ENCODE results near the gene NGB. TPM values are rescaled to one million over a fixed set of nuclear protein-coding genes. Genes with fewer than 3 reads are reported as not detected.

NGB gene
- total RNA-seq, 1 donor from 2014 or later: not detected

GRCh38 chr14:77248666-77249065 lies 22.3 kb downstream of the NGB start:
- Mint-ChIP-seq H3K36me3 (no peaks in the 10 kb centered on the region), H3K4me1 (no peaks in the 10 kb centered on the region), H3K4me3 (no peak overlapping the region), H3K27me3 (ENCODE audit: low read depth) (peaks cover 19% of the 10 kb centered on the region), H3K9me3 (no peaks in the 10 kb centered on the region), H3K27ac (no peak overlapping the region)
- no peak for DNase-seq (ENCODE audit: low spot score in 2 of 2, unreplicated experiment in 2 of 2)
- TF ChIP-seq, protein P1, sequence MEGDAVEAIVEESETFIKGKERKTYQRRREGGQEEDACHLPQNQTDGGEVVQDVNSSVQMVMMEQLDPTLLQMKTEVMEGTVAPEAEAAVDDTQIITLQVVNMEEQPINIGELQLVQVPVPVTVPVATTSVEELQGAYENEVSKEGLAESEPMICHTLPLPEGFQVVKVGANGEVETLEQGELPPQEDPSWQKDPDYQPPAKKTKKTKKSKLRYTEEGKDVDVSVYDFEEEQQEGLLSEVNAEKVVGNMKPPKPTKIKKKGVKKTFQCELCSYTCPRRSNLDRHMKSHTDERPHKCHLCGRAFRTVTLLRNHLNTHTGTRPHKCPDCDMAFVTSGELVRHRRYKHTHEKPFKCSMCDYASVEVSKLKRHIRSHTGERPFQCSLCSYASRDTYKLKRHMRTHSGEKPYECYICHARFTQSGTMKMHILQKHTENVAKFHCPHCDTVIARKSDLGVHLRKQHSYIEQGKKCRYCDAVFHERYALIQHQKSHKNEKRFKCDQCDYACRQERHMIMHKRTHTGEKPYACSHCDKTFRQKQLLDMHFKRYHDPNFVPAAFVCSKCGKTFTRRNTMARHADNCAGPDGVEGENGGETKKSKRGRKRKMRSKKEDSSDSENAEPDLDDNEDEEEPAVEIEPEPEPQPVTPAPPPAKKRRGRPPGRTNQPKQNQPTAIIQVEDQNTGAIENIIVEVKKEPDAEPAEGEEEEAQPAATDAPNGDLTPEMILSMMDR (IDR thresholded peaks at IDR 0.05; ENCODE audit: unreplicated experiment): no peak

DNA sequence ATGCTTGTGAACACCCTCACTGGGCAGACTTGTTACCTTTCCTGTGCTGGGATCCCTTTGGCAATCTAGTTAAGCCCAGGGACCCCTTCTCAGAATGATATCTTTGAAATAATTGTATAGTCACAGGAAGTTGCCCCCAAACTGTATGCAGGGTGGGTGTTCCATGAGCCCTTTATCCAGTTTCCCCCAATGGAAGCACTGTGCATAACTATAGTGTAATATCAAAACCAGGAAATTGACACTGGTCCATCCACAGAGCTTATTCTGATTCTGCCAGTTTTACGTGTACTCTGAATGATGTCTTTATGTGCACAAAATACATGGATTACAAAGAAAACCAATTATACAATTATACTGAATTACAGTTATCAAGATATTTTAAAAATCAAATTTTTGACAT lies 24.2 kb downstream of the NGB start:
- no peak for DNase-seq (ENCODE audit: low spot score in 2 of 2, unreplicated experiment in 2 of 2)
- Mint-ChIP-seq H3K27me3 (ENCODE audit: low read depth) (peaks cover 15% of the 10 kb centered on the region), H3K36me3 (no peaks in the 10 kb centered on the region), H3K9me3 (no peaks in the 10 kb centered on the region), H3K4me3 (no peak overlapping the region), H3K4me1 (no peaks in the 10 kb centered on the region), H3K27ac (no peak overlapping the region)
- TF ChIP-seq, protein P1 (IDR thresholded peaks at IDR 0.05; ENCODE audit: unreplicated experiment): no peak

DNA sequence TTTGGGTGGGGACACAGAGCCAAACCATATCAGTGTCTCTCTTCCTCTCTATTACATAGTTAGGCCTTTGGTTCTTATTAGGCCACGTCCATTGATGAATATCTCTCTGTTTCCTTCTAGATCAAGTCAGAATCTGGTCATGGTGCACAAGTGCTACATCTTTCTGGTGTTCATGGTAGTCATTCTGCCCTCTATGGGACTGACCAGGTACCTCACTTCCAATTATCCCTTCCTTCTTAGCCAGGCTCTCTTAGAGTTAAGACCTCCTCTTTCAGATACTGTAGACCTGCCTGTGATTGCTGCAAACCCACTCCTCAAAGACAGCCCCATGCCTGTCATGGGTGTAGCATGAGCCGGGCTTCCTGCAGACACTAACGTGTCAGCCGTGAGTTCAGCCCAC lies 25.2 kb downstream of the NGB start:
- no peaks in the 10 kb centered on the region for H3K36me3 Mint-ChIP-seq
- H3K4me3 Mint-ChIP-seq: no peak overlapping the region
- TF ChIP-seq, protein P1 (IDR thresholded peaks at IDR 0.05; ENCODE audit: unreplicated experiment): no peak
- no peak overlapping the region for H3K27ac Mint-ChIP-seq
- peaks cover 15% of the 10 kb centered on the region for H3K27me3 Mint-ChIP-seq (ENCODE audit: low read depth)
- no peaks in the 10 kb centered on the region for H3K4me1 Mint-ChIP-seq
- DNase-seq (ENCODE audit: low spot score in 2 of 2, unreplicated experiment in 2 of 2): no peak
- H3K9me3 Mint-ChIP-seq: no peaks in the 10 kb centered on the region

DNA sequence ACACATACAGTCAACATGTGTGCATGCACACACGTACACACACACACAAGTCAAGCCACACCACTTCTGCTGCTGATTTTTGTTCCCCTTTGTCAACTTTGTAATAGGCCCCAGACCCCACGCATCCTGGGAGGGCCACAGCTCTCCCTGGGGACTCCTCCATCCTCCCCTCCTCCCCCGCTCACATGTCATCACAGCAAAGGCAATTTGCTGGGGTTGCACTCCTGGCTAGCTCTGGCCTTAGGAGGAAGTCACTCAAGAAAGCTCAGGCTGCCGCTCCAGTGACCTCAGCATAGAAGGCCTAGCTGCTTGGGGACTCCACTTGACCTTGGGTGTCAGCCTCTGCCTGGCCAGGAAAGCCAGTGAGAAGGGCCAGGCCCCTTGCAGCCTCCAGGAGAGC lies 27.2 kb downstream of the NGB start:
- H3K9me3 Mint-ChIP-seq: no peaks in the 10 kb centered on the region
- no peak for DNase-seq (ENCODE audit: low spot score in 2 of 2, unreplicated experiment in 2 of 2)
- no peak overlapping the region for H3K4me3 Mint-ChIP-seq
- TF ChIP-seq, protein P1 (IDR thresholded peaks at IDR 0.05; ENCODE audit: unreplicated experiment): no peak
- peaks cover 11% of the 10 kb centered on the region for H3K27me3 Mint-ChIP-seq (ENCODE audit: low read depth)
- H3K27ac Mint-ChIP-seq: no peak overlapping the region
- H3K4me1 Mint-ChIP-seq: no peaks in the 10 kb centered on the region
- H3K36me3 Mint-ChIP-seq: no peaks in the 10 kb centered on the region

GRCh38 chr14:77242752-77243151 lies 28.3 kb downstream of the NGB start:
- Mint-ChIP-seq H3K27ac (no peak overlapping the region), H3K4me1 (no peaks in the 10 kb centered on the region), H3K27me3 (ENCODE audit: low read depth) (peaks cover 11% of the 10 kb centered on the region), H3K36me3 (no peaks in the 10 kb centered on the region), H3K4me3 (no peak overlapping the region), H3K9me3 (no peaks in the 10 kb centered on the region)
- TF ChIP-seq, protein P1 (IDR thresholded peaks at IDR 0.05; ENCODE audit: unreplicated experiment): no peak
- no peak for DNase-seq (ENCODE audit: low spot score in 2 of 2, unreplicated experiment in 2 of 2)

DNA sequence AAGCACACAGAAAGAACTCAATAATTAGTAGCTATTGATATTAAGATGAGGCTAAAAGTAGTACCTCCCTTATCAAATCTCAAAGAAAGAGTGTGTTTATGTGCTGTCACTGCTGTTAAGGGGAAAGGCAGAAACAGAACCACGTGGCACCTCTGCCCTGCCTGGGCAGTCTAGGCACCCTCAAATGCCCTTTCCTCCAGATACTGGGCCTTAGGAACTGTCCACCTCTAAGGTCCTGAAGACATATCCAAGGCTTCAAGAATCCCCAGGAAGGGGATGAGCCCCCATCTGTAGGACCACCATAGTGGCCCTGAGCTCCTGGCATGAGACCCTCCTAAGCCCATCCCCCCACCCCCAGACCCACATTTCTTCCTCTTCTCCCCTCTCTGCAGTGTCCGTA lies 29.1 kb downstream of the NGB start:
- no peak for DNase-seq (ENCODE audit: low spot score in 2 of 2, unreplicated experiment in 2 of 2)
- Mint-ChIP-seq H3K4me1 (no peaks in the 10 kb centered on the region), H3K4me3 (no peak overlapping the region), H3K27ac (no peak overlapping the region), H3K36me3 (no peaks in the 10 kb centered on the region), H3K9me3 (no peaks in the 10 kb centered on the region), H3K27me3 (ENCODE audit: low read depth) (peaks cover 15% of the 10 kb centered on the region)
- TF ChIP-seq, protein P1 (IDR thresholded peaks at IDR 0.05; ENCODE audit: unreplicated experiment): no peak
